Inflammatory macrophage (primary cell): ENCODE measurements around the gene PGLYRP4.
"Not testable (repeated sequence)": the region's sequence is repeated elsewhere in the genome, so short reads cannot be mapped to it uniquely, and the experiment has no call there.

Source experiments
- DNase-seq, 2 donors: peaks; one replicate each; pipeline ENCODE4 v3.0.0-alpha.2; 2020 to 2022

PGLYRP4 gene

GRCh38 chr1:153355445-153356071, 6.9 kb upstream of the PGLYRP4 start:
- peak; percentile 84 to 89 for DNase-seq

GRCh38 chr1:153354515-153355193, 6.0 kb upstream of the PGLYRP4 start:
- no peak for DNase-seq

DNA sequence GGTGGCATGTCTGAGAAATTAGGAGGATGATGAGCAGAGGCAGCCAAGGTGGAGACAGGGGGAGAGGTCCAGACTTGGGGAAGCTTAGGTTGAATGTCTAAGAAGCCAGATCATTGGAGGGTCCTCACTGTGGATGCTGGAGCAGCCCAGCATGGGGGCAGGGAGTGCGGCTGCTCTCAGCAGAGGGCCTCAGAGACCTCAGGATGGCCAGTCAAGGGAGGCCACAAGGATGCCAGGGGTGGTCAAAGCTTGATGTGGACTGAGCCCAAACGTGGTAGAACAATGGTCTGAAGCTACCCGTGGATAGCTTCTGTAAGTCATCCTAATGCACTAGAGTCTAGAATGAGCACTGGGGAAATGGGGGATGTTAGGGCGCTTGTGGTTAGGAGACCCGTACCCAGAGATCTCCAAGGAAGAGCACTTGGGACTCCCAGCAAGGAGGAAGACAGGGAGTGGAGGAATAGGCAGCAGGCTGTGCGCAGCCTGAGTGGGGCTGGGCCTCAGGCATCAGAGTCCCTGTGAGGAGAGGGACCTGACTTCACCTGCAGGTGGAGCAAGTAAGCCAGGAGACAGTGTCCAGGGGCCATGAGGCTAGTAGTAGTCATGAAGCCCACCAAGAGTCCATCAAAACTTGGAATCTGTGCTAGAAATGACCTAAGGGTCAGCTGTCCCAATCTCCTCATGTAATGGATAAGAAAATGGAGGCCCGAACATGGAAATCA, 4.7 kb upstream of the PGLYRP4 start:
- DNase-seq, result no peak

- DNase-seq, result peak; percentile 74 to 75
These were observed 3.9 kb upstream of the PGLYRP4 start for GRCh38 chr1:153352523-153352922.

- DNase-seq, result no peak
These were observed 1.8 kb upstream of the PGLYRP4 start for GRCh38 chr1:153350321-153350957.

DNA sequence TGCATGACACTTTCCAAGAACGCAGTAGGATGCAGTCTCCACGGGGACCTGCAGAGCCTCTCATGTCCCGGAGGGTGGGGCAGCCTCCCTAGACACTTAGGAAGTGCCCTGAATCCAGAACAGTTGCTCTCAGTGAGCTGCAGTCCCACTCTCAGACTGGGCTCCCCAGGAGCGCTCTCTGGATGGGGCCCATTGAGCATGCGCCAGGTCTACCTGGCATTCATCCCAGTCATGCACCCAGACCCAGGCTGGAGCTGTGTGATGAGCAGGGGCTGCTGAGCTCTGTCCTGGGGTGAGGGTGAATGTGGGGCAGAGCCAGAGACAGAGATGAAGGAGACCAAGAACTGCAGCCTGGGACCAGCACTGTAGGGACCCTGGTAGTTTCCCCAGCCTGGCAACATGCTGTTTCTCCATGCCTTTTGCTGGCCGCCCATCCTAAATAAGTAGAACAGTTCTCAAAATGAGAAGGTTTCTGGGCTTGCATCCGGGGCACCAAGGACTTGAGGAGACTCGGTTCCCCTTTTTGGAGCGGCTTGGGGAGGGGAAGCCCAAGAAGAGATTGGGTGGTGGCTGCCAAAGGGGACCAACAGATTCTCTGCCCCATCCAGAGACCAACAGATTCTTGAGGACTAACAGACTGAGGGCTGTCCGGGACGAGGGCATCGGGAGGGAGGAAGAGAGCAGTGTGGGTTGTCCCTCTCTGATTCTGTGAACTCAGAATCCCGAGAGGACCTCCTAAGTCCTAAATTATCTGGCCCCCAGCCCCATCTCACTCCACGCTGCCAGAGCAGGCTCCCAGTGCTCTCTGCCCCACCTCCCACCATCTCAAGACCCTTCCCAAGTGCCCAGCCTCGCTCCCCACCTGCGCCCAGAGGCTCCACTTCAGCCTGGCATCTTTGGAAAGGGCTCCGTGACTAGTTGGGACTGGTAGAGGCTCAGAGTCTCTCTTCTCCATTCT, 1.0 kb upstream of the PGLYRP4 start:
- peak in 1 of 2 donors; percentile 37 for DNase-seq

GRCh38 chr1:153347856-153348255, 785 bp downstream of the PGLYRP4 start:
- no peak for DNase-seq

- not testable (repeated sequence) for DNase-seq
These were observed 1.6 kb downstream of the PGLYRP4 start for GRCh38 chr1:153347049-153347448.

- DNase-seq, result no peak
These were observed 2.4 kb downstream of the PGLYRP4 start for GRCh38 chr1:153346077-153346723.

DNA sequence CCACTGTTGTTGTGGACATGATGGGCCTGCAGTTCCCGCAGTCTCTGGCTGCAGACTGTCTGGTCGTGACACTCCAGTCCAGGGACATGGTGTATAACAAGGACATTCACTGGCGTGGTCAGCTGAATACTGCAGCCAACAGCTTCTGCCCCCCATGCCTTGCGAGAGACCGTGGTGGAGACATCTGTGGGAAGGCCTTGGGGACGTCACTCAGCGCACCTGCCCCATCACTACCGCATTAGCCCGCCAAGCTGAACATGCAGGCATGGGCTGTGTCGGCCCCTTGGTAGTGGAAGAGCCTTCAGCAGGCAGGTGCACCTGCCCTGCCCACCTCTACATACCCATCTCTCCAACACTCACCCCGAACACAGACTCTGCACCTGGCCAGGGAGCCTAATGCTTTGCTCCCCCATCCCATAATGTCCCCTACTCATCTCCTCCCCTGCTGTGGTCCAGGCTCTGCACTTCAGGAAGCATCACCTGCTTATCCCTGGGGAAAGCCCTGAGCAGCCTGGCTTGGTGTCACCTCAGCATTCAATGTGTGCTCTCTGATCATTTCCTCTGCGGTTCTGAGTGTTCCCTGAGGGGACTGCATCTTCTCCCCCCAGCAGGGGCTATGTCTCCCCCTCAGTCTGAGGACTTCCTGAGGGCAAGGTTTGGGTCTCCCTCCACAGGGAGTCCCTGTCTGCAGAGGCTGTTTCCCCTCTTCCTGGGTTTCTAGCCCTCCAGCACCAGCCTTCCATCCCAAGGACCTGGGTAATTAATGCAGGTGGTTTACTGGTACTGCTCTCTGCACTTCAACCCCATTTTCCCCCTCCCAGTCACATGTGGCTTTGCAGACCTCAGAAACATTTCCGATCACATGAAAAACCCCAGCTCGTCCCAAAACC, 3.2 kb downstream of the PGLYRP4 start:
- DNase-seq, result no peak

DNA sequence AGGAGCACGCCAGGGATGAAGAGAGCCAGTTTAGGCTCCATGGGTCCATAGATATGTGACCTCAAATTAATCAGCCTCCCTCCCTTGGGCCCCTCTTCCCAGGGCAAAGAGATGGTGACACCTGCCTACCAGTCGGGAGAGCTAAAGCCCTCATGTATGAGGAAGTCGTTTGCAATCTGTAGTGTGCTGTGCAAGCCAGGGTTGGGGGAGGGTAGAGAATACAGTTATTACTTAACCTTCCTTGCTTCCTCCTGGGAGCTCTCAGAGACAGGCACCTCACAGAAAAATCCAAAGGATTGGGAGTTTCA, 4.0 kb downstream of the PGLYRP4 start:
- peak; percentile 75 to 81 for DNase-seq

DNA sequence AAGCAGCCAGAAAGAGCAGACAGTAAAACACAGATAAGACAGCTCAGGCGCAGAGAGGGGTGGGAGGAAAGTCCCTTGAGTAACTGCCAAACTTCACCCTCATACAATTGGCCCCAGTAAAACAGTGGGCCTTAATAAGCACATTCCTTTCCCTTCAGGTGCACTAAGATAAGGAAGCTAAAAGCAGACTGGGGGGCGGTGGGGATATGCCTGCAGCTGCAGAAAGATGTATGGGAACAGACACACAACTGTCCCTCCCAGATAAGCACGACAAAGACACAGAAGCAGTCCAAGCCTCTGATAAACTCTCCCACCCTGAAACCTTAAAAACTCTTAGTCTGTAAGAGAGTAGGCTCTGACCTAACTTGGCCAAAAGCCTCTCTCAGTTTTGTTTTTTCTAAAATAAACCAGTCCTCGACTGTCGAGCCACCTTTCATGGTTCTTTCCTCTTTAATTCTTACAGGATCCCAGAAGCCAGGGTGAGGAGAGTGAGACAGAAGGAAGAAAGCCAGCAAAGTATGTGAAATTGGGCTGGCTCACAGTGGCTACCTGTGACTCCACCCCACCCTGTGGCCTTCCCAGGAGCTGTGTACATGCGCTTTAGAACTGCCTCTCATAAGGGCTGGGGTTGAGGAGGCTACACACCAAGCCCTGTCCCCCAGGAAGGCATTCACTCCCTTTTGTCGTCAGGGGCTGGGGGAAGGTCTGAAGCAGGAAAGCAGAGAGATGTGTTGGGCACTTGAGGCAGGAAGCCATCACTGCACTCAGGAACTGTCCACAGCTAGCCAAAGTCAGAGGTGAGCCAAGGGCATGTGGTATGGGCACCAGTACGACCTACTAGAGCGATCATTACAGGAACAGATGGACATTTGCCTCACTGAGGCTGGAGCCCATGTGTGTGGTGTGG, 4.6 kb downstream of the PGLYRP4 start:
- DNase-seq, result no peak

DNA sequence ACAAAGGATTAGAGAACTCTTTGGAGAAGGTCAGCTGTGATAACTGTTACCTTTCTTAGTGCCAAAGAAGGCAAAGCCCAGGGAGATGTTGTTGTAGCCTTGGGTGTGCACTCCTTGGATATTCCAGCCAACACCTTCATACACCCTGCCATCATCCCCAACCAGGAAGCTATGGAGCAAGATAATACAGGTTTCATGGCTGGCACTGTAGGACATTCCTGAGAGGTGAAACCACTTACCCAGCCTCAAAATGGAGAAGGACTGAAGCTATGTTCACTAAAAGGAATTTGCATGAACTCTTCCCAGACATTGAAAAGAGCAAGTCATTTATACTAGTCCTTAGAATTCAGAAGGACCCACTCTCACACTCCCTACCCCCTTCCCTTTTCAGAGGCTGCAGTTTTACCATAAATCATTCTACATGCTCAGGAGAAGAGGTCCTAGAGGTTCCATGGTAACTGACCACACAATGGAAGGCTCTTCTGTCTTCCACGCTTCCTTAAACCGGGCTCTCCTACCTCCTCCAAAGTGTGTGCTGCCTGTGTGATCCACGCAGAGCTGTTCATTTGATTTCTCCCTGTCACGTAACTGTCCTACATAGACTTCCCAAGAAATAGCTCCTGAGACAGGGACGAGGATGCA, 5.5 kb downstream of the PGLYRP4 start:
- no peak for DNase-seq

DNA sequence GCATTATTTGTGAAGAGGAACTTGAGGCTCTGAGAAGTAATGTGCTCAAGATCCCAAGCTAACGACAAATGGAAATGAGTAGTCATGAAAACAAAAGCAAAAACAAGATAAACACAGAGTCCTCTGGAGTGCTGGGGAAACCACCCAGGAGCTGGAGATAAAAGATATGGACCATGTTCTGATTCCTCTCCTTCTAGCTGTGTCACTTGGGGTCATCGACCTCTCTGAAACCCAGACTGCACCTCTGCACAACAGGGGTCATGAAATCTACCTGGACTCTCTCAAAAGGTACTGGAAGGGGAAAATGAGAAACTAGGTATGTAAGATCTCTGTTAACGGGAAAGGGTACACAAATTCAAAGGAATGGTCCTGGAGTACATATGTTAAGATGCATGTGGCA, 6.5 kb downstream of the PGLYRP4 start:
- DNase-seq, result no peak

- no peak for DNase-seq
These were observed 7.2 kb downstream of the PGLYRP4 start for GRCh38 chr1:153341431-153341934.

DNA sequence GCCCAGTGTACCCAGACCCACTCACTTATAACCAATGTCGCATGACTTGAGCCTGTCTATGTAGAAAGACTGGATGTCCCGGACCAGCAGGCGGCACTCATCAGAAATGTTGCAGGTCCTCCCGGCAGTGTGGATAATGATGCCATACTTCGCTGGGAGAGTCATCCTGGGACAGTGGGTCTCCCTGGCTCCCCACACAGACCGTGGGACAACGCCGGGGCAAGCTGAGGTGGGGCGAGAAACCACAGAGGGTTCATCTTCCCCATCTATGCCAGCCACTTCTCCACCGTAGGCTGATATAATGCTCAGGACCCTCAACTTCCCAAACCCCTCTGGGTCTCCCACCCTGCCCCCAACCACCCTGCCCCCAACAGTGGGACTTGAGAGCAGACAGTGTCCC, 8.3 kb downstream of the PGLYRP4 start:
- no peak for DNase-seq

GRCh38 chr1:153339802-153340201, 8.8 kb downstream of the PGLYRP4 start:
- DNase-seq, result no peak

- DNase-seq, result no peak
These were observed 10.4 kb downstream of the PGLYRP4 start for GRCh38 chr1:153337980-153338853.
